AG09309 (cell line): Measurements from ENCODE around the gene HAUS3.

Experiments
- DNase-seq: peaks from one replicate; pipeline ENCODE4 v3.0.0-alpha.2; 2010; ENCODE audit warnings: low read depth
- H3K4me3 ChIP-seq: 2 replicates; pipeline ENCODE4 v1.5.1; 2011; ENCODE audit warnings: mild to moderate bottlenecking, low read depth, low read length, moderate library complexity; ENCODE audit not compliant: control insufficient read depth
- CTCF ChIP-seq: IDR thresholded peaks from 2 replicates; pipeline ENCODE4 v1.5.1; 2011; ENCODE audit warnings: mild to moderate bottlenecking, low read depth, low read length, inconsistent platforms; ENCODE audit not compliant: insufficient read depth, control insufficient read depth; ENCODE audit errors: missing control alignments

Gene HAUS3

GRCh38 chr4:2270341-2271165 lies 28.6 kb upstream of the HAUS3 start:
- DNase-seq = no peak
- no peak for TF ChIP-seq CTCF
- H3K4me3 ChIP-seq = no peak overlapping the region

DNA sequence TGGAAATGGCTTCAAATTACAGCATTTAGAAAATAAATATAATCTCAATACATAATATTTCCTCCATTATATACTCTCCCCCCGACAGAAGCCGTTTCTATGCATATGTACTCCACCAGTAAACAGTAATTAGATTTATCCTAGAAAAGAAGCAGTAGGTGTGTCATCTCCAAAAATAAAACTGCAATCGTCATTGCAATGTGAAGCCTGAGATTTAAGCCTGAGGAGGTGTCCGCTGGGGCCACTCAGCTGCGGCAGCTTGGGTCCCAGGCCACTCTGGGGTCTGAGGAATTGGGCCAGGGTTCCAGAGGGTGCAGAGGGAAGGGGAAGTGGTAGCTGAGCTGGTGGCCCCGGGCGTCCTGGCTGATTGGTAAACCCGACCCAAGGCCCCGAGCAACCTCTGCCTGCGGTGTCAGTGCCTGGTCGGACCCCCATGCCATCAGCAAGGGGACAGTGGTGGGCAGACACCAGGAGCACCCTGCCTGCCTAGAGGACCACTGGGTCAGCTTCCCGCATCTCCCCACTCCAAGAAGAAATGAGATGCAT lies 27.8 kb upstream of the HAUS3 start:
- TF ChIP-seq CTCF = no peak
- H3K4me3 ChIP-seq = no peak overlapping the region
- no peak for DNase-seq

DNA sequence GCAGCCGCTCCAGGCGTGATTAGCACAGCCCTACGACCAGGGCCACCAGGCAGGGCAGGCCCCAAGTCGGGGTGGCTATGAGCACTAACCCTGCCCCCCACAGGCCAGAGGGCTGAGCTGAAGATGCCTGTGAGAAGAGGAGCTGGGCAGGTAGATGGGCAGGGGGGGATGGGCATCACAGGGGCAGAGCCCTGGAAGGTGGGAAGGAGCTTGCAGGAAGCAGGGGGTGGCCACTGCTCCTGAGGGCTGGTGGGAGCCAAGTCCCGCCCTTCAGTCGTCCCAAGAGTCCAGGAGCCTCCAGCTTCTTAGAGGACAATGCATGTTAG lies 27.2 kb upstream of the HAUS3 start:
- H3K4me3 ChIP-seq = no peak overlapping the region
- no peak for TF ChIP-seq CTCF
- no peak for DNase-seq

GRCh38 chr4:2268357-2269205 lies 26.7 kb upstream of the HAUS3 start:
- no peak for DNase-seq
- no peak overlapping the region for H3K4me3 ChIP-seq
- no peak for TF ChIP-seq CTCF

DNA sequence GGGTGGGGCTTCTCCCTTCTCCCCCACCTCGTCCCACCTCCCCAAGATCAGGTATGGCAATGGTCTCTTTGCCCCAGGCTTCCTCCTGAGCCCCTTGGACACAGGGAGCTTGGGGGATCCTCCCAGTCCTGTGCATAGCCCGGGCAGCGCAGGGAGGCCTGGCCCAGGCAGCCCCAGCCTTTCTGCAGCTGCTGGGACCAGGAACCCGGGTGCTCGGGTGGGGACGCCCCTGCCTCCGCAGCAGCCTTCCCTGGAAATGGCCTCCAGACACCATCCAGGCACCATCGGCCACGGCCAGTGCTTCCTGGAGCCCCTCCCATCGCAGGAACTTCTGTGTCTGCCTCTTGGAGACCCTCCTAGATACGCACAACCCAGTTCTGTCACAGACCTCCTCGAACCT lies 25.9 kb upstream of the HAUS3 start:
- no peak for TF ChIP-seq CTCF
- DNase-seq = no peak

DNA sequence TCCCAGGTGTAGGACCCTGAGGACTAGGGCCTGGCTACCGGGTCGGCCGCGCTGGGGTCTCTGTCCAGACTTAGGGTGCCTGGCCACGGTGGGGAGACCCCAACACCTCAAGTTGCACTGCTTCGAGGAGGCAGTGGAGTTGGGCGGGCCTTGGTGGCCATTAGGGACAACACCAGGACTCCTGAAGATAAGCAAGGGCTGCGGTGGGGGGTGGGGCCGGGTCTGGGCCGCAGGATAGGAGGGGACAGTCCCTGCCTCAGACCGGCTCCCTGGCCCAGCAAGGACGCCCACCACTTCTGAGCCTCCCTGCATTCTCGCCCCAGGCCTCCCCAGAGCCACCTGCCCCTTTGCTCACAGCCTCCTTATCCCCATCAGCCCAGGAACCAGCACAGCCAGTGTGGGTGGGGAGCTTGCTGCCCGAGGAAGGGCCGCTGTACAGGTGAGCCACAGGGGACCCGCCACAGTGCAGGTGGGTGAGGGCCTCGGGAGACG lies 25.4 kb upstream of the HAUS3 start:
- no peak for TF ChIP-seq CTCF
- no peak overlapping the region for H3K4me3 ChIP-seq
- no peak for DNase-seq

More for the DNA sequence above, 25.9 kb upstream of the HAUS3 start:
- no peak overlapping the region for H3K4me3 ChIP-seq
